IPS-NIHi7 (cell line): ENCODE results near the gene RNF125.

ENCODE experiments used
- DNase-seq: peaks from one replicate; pipeline ENCODE4 v3.0.0; 2012; ENCODE audit warnings: mixed read lengths; ENCODE audit errors: extremely low spot score

The RNF125 gene

DNA sequence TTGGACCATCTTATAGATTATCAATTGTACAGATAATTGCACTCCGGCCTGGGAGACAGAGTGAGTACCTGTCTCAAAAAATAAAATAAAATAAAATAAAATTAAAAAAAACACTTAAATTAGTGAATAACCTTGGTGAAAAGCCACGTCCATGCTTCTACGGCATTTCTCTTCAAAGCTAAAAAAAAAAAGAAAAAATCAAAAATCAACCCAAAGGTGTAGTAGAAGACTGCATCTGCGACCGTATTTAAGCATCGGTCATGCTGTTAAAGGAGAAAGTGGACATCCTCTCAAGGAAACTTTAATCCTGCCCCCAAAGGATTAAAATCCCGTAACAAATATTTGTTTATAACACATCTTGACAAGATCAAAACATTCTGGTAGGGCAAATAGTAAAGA is 72.7 kb downstream of the RNF125 start:
- DNase-seq = no peak

DNA sequence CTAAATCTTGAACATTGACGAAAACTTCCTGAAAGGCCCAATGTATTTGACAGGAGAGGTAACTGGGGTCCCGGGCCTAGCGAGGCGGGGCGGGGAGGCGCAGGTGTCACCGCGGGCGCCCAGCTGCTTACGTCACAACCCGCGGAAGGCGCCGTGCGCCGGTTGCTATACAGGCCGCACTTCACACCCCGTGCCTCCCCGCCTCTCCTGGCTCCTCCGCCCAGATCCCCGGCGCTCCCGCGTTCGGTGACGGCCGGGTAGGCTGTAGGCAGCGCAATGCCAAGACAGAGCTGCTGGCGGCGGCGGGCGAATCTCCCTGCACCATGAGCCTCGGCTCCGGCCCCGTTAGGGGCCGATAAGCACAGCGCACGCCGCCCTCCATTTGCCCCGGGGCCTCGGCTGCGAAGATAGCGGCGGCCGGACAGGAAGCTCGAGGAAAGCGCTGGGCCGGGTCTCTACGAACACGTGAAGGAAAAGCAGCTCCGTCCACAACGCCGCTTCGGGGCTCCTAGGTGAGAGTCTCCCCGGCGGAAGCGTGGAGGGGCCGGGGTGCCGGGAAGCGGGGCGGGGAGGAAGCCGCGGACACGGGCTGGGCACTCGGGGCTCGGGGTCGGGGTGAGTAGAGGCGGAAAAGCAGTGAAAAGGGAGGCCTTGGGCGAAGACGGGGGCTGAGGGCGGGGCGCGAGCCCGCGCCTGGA is 73.2 kb downstream of the RNF125 start, which contains the start of gene RNF138:
TSS of gene RNF138 (plus strand) at position 151 of the 698 bp plus-strand sequence. CDS start 903 bp downstream, outside the sequence.
- peak; percentile 91 for DNase-seq

DNA sequence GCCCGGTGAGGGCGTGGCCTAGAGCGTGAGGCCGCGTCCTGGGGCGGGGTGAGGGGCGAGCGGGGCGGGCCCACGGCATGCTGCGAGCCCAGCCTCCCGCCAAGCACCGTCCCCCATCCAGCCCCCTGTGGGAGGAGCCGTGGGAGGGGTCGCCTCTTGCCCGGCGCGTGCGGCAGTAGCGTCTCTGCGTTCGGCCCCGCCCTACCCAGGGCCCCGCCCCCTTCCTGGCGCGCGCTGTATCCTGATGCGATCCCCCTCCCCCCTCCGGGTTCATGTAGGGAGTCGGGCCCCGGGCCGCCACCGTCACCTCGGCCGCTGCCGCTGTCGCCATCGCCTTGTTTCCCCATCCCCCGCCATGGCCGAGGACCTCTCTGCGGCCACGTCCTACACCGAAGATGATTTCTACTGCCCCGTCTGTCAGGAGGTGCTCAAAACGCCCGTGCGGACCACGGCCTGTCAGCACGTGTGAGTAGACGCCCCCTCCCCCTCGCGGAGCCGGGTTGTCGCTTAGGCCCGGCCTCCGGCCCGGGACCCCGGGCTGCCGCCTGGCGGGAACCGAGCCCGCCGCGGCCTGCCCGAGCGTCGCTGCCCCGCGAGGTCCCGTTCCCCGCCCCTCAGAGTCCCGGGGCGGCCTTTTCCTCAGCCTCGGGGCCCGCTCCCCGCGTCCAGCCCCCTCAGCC is 73.9 kb downstream of the RNF125 start:
- peak; percentile 99 for DNase-seq

GRCh38 chr18:32093102-32093511 is 74.5 kb downstream of the RNF125 start:
- DNase-seq = peak; percentile 63

DNA sequence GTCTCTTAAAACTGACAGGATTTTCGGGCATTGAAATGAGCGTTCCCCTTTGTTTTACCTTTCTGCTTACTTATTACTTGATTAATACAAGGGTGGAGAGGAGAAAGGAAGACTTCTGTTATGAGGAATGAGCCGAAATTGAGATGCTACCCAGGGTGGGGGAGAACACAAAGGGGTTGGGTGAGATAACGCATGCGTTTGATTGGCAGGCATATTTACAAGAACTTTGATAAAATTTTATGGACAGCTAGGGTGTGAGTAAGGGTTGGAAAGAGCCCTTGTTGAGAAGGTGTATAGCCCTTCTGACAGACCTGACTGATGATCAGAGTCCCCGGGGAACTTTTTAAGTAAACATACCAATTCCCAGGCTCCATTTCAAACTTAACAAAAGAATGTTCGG is 74.9 kb downstream of the RNF125 start:
- DNase-seq = no peak

- no peak for DNase-seq
Measured at GRCh38 chr18:32095192-32095899, 76.7 kb downstream of the RNF125 start.

DNA sequence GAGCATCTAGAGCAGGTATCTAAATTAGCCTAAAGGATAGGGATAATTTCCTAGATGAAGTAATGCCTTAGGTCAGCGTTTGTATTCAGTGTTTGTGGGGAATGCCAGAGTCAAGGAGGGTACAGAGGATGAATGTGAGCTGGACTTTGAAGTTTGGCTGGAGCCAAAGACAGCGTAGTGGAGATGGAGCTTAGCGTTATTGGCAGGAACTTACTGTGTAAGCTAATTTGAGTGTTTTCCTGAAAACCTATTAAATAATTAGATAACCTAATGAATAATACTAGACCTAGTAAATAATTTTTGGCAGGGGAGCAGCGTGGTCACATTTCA is 77.2 kb downstream of the RNF125 start:
- DNase-seq = no peak

DNA sequence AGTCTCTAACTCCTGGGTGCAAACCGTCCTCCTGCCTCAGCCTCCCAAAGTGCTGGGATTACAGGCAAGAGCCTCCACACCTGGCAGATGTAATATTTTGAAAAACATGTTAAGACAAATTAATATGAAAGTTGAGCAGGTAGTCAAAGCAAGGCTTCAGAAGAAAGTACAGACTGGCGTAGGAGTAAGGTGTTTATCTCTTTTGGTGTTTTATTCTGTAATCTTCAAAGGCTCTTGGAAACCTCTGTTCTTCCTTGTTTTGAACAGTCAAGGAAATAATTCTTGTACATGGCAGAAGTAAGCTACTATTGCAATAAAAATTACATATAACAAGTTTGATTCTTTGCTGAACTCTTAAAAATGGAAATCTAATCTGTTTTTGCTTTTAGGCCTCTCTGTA is 78.3 kb downstream of the RNF125 start:
- no peak for DNase-seq

- no peak for DNase-seq
Measured at GRCh38 chr18:32104516-32104915, 85.9 kb downstream of the RNF125 start.

DNA sequence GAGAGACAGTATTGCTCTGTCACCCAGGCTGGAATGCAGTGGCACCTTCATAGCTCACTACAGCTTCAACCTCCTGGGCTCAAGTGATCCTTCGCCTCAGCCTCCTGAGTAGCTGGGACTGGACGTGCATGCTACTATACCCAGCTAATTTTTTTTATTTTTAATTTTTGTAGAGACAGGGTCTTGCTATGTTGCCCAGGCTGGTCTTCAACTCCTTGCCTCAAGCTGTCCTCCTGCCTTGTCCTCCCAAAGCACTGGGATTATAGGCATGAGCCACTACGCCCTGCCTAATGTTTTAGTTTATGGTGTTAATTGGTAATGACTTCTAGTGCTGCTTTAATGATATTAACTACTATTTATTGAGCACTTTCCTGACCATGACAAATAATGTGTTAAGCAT is 91.4 kb downstream of the RNF125 start:
- no peak for DNase-seq

- DNase-seq = no peak
Measured at GRCh38 chr18:32111706-32112105, 93.1 kb downstream of the RNF125 start.

DNA sequence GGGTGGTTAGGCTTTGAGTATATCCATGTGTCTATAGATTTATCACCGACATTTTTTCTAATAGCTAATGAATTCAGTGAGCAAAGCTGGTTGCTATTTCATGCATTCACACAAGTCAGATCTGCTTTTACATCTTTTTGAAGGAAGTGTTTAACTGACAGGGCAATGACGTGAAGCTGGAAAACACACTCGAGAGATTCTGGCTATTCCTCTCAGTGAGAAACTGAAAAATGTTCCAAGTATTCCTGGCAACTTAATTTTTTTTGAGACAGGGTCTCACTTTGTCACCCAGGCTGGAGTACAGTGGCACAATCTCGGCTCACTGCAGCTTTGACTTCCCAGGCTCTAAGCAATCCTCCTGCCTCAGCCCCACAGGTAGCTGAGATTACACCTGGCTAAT is 94.2 kb downstream of the RNF125 start:
- DNase-seq = no peak

- DNase-seq = no peak
Measured at GRCh38 chr18:32114293-32114942, 95.8 kb downstream of the RNF125 start.

GRCh38 chr18:32122039-32122438 is 103.4 kb downstream of the RNF125 start:
- DNase-seq = no peak
